DOHH2 (cell line): ENCODE data around the gene SLC35F6.

Source experiments
- H3F3A ChIP-seq: fragments of 200-600 bp; sonication (generic), shearing (Covaris generic); 2 replicates; pipeline ENCODE4 v1.6.0; 2016; ENCODE audit warnings: antibody characterized with exemption, mild to moderate bottlenecking; ENCODE audit not compliant: control insufficient read depth, insufficient read depth
- H3K27ac ChIP-seq: fragments of 200-600 bp; sonication (generic); 2 replicates; pipeline ENCODE4 v1.5.1; 2014; ENCODE audit warnings: low read depth, mild to moderate bottlenecking, low read length, moderate library complexity
- H3K27me3 ChIP-seq: fragments of 200-600 bp; sonication (generic); 2 replicates; pipeline ENCODE4 v1.6.1; 2014; ENCODE audit warnings: mild to moderate bottlenecking, low read length, mixed read lengths; ENCODE audit not compliant: control insufficient read depth
- H3K36me3 ChIP-seq: fragments of 200-600 bp; sonication (generic); 2 replicates; pipeline ENCODE4 v1.6.1; 2014; ENCODE audit warnings: mild to moderate bottlenecking, low read length, moderate library complexity, mixed read lengths; ENCODE audit not compliant: control insufficient read depth
- H3K4me1 ChIP-seq: fragments of 200-600 bp; sonication (generic); 2 replicates; pipeline ENCODE4 v1.6.1; 2014; ENCODE audit warnings: mild to moderate bottlenecking, low read length, mixed read lengths; ENCODE audit not compliant: control insufficient read depth
- H3K4me2 ChIP-seq: fragments of 200-600 bp; sonication (generic); 2 replicates; pipeline ENCODE4 v1.6.0; 2014; ENCODE audit warnings: mild to moderate bottlenecking, low read length, moderate library complexity
- H3K4me3 ChIP-seq: fragments of 200-600 bp; sonication (generic); 2 replicates; pipeline ENCODE4 v1.5.1; 2014; ENCODE audit warnings: mild to moderate bottlenecking, low read length, mixed read lengths
- H3K79me2 ChIP-seq: fragments of 200-600 bp; sonication (generic); 2 replicates; pipeline ENCODE4 v1.6.1; 2014; ENCODE audit warnings: mild to moderate bottlenecking, low read length, mixed read lengths; ENCODE audit not compliant: control insufficient read depth
- H3K9me2 ChIP-seq: fragments of 200-600 bp; sonication (generic); replicated peaks from 2 replicates; pipeline ENCODE4 v1.6.1; 2014; ENCODE audit warnings: mild to moderate bottlenecking, low read length, mixed read lengths; ENCODE audit not compliant: control insufficient read depth
- H3K9me3 ChIP-seq: fragments of 200-600 bp; sonication (generic); 2 replicates; pipeline ENCODE4 v1.6.1; 2014; ENCODE audit warnings: antibody characterized with exemption, low read length, mixed read lengths; ENCODE audit not compliant: control insufficient read depth, insufficient read depth
- H4K20me1 ChIP-seq: fragments of 200-600 bp; sonication (generic); 2 replicates; pipeline ENCODE4 v1.6.0; 2014; ENCODE audit warnings: low read depth, mild to moderate bottlenecking, antibody characterized with exemption, low read length, moderate library complexity; ENCODE audit not compliant: control insufficient read depth, insufficient read depth
- CTCF ChIP-seq: fragments of 200-600 bp; sonication (generic); IDR thresholded peaks from one replicate; pipeline ENCODE4 v1.5.1; 2014; ENCODE audit warnings: antibody characterized with exemption, mild to moderate bottlenecking, low read depth, low read length; ENCODE audit not compliant: poor library complexity, severe bottlenecking
- EZH2phosphoT487 ChIP-seq: fragments of 200-600 bp; sonication (generic); IDR thresholded peaks from 2 replicates; pipeline ENCODE4 v1.6.1; 2017; ENCODE audit warnings: borderline replicate concordance, mild to moderate bottlenecking, antibody characterized with exemption, low read length, moderate library complexity, mixed read lengths

The SLC35F6 gene

GRCh38 chr2:26801796-26802195, 37.7 kb downstream of the SLC35F6 start:
- no peak overlapping the region for H3K27ac ChIP-seq
- H3K9me2 ChIP-seq = no peaks in the 10 kb centered on the region
- TF ChIP-seq EZH2phosphoT487 (no peak), CTCF (no peak)
- H4K20me1 ChIP-seq = no peaks in the 10 kb centered on the region
- no peak overlapping the region for H3K4me2 ChIP-seq
- peaks cover 5% of the 10 kb centered on the region for H3F3A ChIP-seq
- H3K79me2 ChIP-seq = no peaks in the 10 kb centered on the region
- peaks cover 24% of the 10 kb centered on the region for H3K36me3 ChIP-seq
- H3K4me1 ChIP-seq = no peaks in the 10 kb centered on the region
- no peak overlapping the region for H3K4me3 ChIP-seq
- H3K9me3 ChIP-seq = no peaks in the 10 kb centered on the region
- no peaks in the 10 kb centered on the region for H3K27me3 ChIP-seq

GRCh38 chr2:26805241-26805676, 41.2 kb downstream of the SLC35F6 start:
- no peaks in the 10 kb centered on the region for H3K9me2 ChIP-seq
- H3K79me2 ChIP-seq = no peaks in the 10 kb centered on the region
- H3F3A ChIP-seq = peaks cover 5% of the 10 kb centered on the region; the same call in 1 of the 2 replicates
- no peaks in the 10 kb centered on the region for H3K9me3 ChIP-seq
- H3K27me3 ChIP-seq = peaks cover 4% of the 10 kb centered on the region; the same call in 1 of the 2 replicates
- TF ChIP-seq EZH2phosphoT487 (no peak), CTCF (no peak)
- H3K4me3 ChIP-seq = no peak overlapping the region
- no peaks in the 10 kb centered on the region for H4K20me1 ChIP-seq
- H3K36me3 ChIP-seq = peaks cover 7% of the 10 kb centered on the region
- H3K4me2 ChIP-seq = no peak overlapping the region
- no peaks in the 10 kb centered on the region for H3K4me1 ChIP-seq
- H3K27ac ChIP-seq = no peak overlapping the region

GRCh38 chr2:26807788-26808460, 43.8 kb downstream of the SLC35F6 start:
- Histone ChIP-seq H3K4me2 (no peak overlapping the region), H3K9me2 (no peaks in the 10 kb centered on the region), H3F3A (no peaks in the 10 kb centered on the region), H4K20me1 (no peaks in the 10 kb centered on the region), H3K27ac (no peak overlapping the region), H3K36me3 (no peaks in the 10 kb centered on the region), H3K4me3 (no peak overlapping the region), H3K9me3 (no peaks in the 10 kb centered on the region), H3K4me1 (no peaks in the 10 kb centered on the region), H3K79me2 (no peaks in the 10 kb centered on the region), H3K27me3 (peaks cover 13% of the 10 kb centered on the region; the same call in 1 of the 2 replicates)
- TF ChIP-seq CTCF = no peak
- no peak for TF ChIP-seq EZH2phosphoT487
